Sigmoid colon (tissue), 4 donors: Measurements from ENCODE around the gene TNRC6A.

Experiments
- EP300 ChIP-seq, 4 donors: sonication (generic); formaldehyde crosslinking; IDR thresholded peaks; one replicate each; pipeline ENCODE4 v1.6.1; 2017; ENCODE audit warnings: antibody characterized with exemption in 4 of 4
- POLR2A ChIP-seq, 2 donors: fragments of 450-650 bp; IDR thresholded peaks; one replicate each; pipeline ENCODE4 v1.6.1; 2016; ENCODE audit warnings: antibody characterized with exemption in 2 of 2, mild to moderate bottlenecking in 2 of 2, moderate library complexity in 2 of 2
- POLR2AphosphoS5 ChIP-seq, 4 donors: sonication (generic); formaldehyde crosslinking; IDR thresholded peaks; one replicate each; pipeline ENCODE4 v1.6.1; 2017; ENCODE audit warnings: antibody characterized with exemption in 4 of 4
- TF ChIP-seq, protein P1 (sequence below), 4 experiments: fragments of 450-650 bp in 3 of 4; fragments of 200-600 bp in 1 of 4; IDR thresholded peaks; one replicate each; pipeline ENCODE4 v1.5.1; 2016 to 2019; ENCODE audit warnings: antibody characterized with exemption in 4 of 4, mild to moderate bottlenecking in 3 of 4, moderate library complexity in 2 of 4

- TF ChIP-seq, protein P1, sequence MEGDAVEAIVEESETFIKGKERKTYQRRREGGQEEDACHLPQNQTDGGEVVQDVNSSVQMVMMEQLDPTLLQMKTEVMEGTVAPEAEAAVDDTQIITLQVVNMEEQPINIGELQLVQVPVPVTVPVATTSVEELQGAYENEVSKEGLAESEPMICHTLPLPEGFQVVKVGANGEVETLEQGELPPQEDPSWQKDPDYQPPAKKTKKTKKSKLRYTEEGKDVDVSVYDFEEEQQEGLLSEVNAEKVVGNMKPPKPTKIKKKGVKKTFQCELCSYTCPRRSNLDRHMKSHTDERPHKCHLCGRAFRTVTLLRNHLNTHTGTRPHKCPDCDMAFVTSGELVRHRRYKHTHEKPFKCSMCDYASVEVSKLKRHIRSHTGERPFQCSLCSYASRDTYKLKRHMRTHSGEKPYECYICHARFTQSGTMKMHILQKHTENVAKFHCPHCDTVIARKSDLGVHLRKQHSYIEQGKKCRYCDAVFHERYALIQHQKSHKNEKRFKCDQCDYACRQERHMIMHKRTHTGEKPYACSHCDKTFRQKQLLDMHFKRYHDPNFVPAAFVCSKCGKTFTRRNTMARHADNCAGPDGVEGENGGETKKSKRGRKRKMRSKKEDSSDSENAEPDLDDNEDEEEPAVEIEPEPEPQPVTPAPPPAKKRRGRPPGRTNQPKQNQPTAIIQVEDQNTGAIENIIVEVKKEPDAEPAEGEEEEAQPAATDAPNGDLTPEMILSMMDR (IDR thresholded peaks at IDR 0.05), result no peak
- TF ChIP-seq POLR2AphosphoS5 (IDR thresholded peaks at IDR 0.05) (no peak), POLR2A (IDR thresholded peaks at IDR 0.05) (no peak), EP300 (IDR thresholded peaks at IDR 0.05) (no peak)
Observed at GRCh38 chr16:24758373-24758772, 28.9 kb downstream of the TNRC6A start.
